ENCODE measurements around the gene LKAAEAR1. TPM values are rescaled to one million over a fixed set of nuclear protein-coding genes. Genes with fewer than 3 reads are reported as not detected.

LKAAEAR1 gene
- total and polyA plus RNA-seq, 2 of the 4 experiments (the other 2 are of a cell fraction): 0.21 TPM; not detected in 1

DNA sequence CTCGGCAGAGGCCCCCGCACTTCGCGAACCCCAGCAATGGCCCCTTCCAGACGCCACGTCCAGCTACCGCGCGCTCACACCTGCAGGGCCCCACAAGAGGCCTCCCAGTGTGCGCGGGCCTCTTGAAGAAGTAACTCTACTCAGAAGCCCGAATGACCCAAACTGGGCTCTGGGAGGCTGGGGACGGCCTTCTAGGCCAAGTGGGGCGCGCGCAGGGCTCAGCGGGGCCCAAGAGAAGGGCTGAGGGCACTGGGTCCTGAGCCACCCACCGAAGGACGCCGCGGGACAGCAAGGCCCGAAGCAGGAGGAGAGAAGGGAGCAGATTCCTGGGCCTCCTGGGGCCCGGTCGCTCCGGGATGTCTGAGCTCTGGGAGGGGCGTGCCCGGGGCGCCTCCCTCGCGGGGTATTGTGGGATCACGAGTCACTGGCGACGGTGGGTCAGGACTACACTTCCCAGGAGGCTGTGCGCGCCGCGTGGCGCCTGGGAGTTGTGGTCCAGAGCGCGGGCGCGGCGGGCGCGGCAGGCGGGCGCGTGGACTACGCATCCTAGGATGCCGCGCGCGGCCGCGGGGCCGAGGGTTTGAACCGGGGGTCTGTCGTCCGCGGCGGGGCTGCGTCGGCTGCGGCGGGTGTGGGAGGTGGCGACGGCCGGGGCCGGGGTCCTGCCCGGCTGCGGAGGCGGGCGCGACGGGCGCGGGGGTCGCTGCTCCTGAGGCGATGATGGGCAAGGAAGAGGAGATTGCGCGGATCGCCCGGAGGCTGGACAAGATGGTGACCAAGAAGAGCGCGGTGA is 21.4 kb downstream of the LKAAEAR1 start, which contains the start of gene TCEA2:
Gene TCEA2 (plus strand): TSS at position 603 of the 793 bp plus-strand sequence. CDS start 115 bp downstream, at position 718.
- peak within 1 kb of the TSS; percentile 78 for H2BK5ac ChIP-seq (ENCODE audit: low read depth, low read length, poor library complexity, severe bottlenecking)
- in situ Hi-C loops (cut with MboI; ENCODE audit: low sequenced_read_pairs): no loop called here

More for the DNA sequence above, 21.4 kb downstream of the LKAAEAR1 start, which contains the start of gene TCEA2:
- TF ChIP-seq, protein P1, sequence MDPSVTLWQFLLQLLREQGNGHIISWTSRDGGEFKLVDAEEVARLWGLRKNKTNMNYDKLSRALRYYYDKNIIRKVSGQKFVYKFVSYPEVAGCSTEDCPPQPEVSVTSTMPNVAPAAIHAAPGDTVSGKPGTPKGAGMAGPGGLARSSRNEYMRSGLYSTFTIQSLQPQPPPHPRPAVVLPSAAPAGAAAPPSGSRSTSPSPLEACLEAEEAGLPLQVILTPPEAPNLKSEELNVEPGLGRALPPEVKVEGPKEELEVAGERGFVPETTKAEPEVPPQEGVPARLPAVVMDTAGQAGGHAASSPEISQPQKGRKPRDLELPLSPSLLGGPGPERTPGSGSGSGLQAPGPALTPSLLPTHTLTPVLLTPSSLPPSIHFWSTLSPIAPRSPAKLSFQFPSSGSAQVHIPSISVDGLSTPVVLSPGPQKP (IDR thresholded peaks at IDR 0.05; ENCODE audit: borderline replicate concordance, low read depth, low read length): no peak
- TF ChIP-seq MAZ (IDR thresholded peaks at IDR 0.05; ENCODE audit: borderline replicate concordance, low read depth, low read length) (peak; percentile 74; the same call in 1 of the 2 replicates), FOS (IDR thresholded peaks at IDR 0.05; ENCODE audit: low read depth, low read length) (no peak), MXI1 (IDR thresholded peaks at IDR 0.05; ENCODE audit: borderline replicate concordance, low read depth, low read length) (peak; percentile 89), RFX5 (IDR thresholded peaks at IDR 0.05; ENCODE audit: low read depth, low read length) (no peak), MAFK (IDR thresholded peaks at IDR 0.05; ENCODE audit: low read depth, low read length) (no peak), SMC3 (IDR thresholded peaks at IDR 0.05; ENCODE audit: low read depth, low read length) (no peak), POLR2A (IDR thresholded peaks at IDR 0.05; ENCODE audit: low read depth, low read length) (peak; percentile 80), BHLHE40 (IDR thresholded peaks at IDR 0.05; ENCODE audit: low read depth, low read length) (0 out of 2 replicates have a peak, but pooled peaks have one; percentile 17)
- TF ChIP-seq, protein P2, sequence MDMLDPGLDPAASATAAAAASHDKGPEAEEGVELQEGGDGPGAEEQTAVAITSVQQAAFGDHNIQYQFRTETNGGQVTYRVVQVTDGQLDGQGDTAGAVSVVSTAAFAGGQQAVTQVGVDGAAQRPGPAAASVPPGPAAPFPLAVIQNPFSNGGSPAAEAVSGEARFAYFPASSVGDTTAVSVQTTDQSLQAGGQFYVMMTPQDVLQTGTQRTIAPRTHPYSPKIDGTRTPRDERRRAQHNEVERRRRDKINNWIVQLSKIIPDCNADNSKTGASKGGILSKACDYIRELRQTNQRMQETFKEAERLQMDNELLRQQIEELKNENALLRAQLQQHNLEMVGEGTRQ (IDR thresholded peaks at IDR 0.05; ENCODE audit: low read depth, low read length): peak; percentile 70
- Histone ChIP-seq H3K27me3 (ENCODE audit: control insufficient read depth, insufficient read depth, low read length) (no peaks in the 10 kb centered on the region), H2BK120ac (ENCODE audit: low read depth, low read length) (no peak within 1 kb of the TSS; the same call in 1 of the 2 replicates), H3K23ac (ENCODE audit: low read depth, low read length) (peak within 1 kb of the TSS; percentile 89; the same call in 1 of the 2 replicates), H4K91ac (ENCODE audit: insufficient read depth, low read depth, low read length) (peak within 1 kb of the TSS; percentile 80), H3K4me3 (ENCODE audit: insufficient read depth, low read depth, low read length) (peak within 1 kb of the TSS; percentile 87), H3K56ac (ENCODE audit: extremely low read depth, insufficient read depth, low read length) (peak within 1 kb of the TSS; percentile 40; the same call in 1 of the 2 replicates), H3K79me1 (ENCODE audit: low read depth in 1 of 2, low read length in 2 of 2) (peaks cover 10 to 38% of the 10 kb centered on the region in 2 experiments; a peak in 3 of 4 replicates), H3K9me3 (ENCODE audit: control insufficient read depth, insufficient read depth, low read length) (no peaks in the 10 kb centered on the region), H3K14ac (replicated peaks; ENCODE audit: low read depth, low read length) (peak within 1 kb of the TSS; percentile 91), H3K18ac (ENCODE audit: low read depth, low read length) (peak within 1 kb of the TSS; percentile 63; the same call in 1 of the 2 replicates), H3K36me3 (ENCODE audit: control insufficient read depth, insufficient read depth, low read length) (no peaks in the 10 kb centered on the region), H4K20me1 (ENCODE audit: insufficient read depth, low read length) (peaks cover 15% of the 10 kb centered on the region), H3K9ac (ENCODE audit: low read depth, low read length) (peak within 1 kb of the TSS; percentile 92), H3K4me1 (ENCODE audit: control insufficient read depth, insufficient read depth, low read length) (peaks cover 31% of the 10 kb centered on the region), H2AK9ac (replicated peaks; ENCODE audit: low read depth, low read length, poor library complexity) (peak within 1 kb of the TSS; percentile 99), H4K5ac (ENCODE audit: low read depth, low read length) (peak within 1 kb of the TSS; percentile 99), H4K8ac (ENCODE audit: low read depth in 2 of 2, low read length in 2 of 2) (peak within 1 kb of the TSS; percentile 98), H2BK15ac (ENCODE audit: low read depth, low read length) (peak within 1 kb of the TSS; percentile 58; the same call in 1 of the 3 replicates), H2AK5ac (ENCODE audit: low read depth, low read length) (peak within 1 kb of the TSS; percentile 85), H3K4ac (ENCODE audit: low read depth, low read length) (peak within 1 kb of the TSS; percentile 90), H2AFZ (replicated peaks; ENCODE audit: low read length, poor library complexity) (peak within 1 kb of the TSS; percentile 97), H2BK20ac (ENCODE audit: low read depth, low read length) (0 out of 2 replicates have a peak within 1 kb of the TSS, but pooled peaks have one; percentile 35), H3K27ac (ENCODE audit: insufficient read depth, low read length) (peak within 1 kb of the TSS; percentile 95), H3K4me2 (ENCODE audit: low read depth, low read length) (peak within 1 kb of the TSS; percentile 88), H3K9me1 (ENCODE audit: insufficient read depth, low read length) (peaks cover 19% of the 10 kb centered on the region)
- ChIA-PET POLR2A (ENCODE audit: unreplicated experiment) (interaction anchor here (0.6 kb wide), 2 partner anchors 10 to 11 kb away, joined by 3 read pairs; no protein-coding TSS in a partner anchor), CTCF (interaction anchor here (1.5 kb wide), 1 partner anchor 82 kb away, joined by 3 read pairs; the partner anchor contains the start of gene PRPF6)
- WGBS, 2 experiments (ENCODE audit: extremely low coverage in 2 of 2, insufficient read length in 1 of 2): 1% methylated on average over 45 of the region's 85 CpGs; no CpG with 5 or more reads in 1 of the 2 experiments
- intact Hi-C loops (cut with micrococcal nuclease) (no loop called here), dilution Hi-C loops (cut with HindIII; ENCODE audit: low sequenced_read_pairs, unreplicated experiment) (no loop called here)
- DNase-seq (peak; percentile 95), ATAC-seq (ENCODE audit: low read depth) (peak; percentile 94)
- BruUV-seq (replicated peaks): no TSS peak
